Fibroblast of lung (primary cell): ENCODE measurements around the gene ZP1. TPM values are rescaled to one million over a fixed set of nuclear protein-coding genes. Genes with fewer than 3 reads are reported as not detected.
"Not testable (repeated sequence)": the region's sequence is repeated elsewhere in the genome, so short reads cannot be mapped to it uniquely, and the experiment has no call there.

ENCODE experiments used
- DNase-seq, 2 donors: peaks; one replicate each; pipeline versions ENCODE4 v3.0.0 to v3.0.0-alpha.2; 2010; ENCODE audit warnings: low read depth in 2 of 2
- H2AFZ ChIP-seq: 2 replicates; pipeline ENCODE4 v1.5.1; 2012; ENCODE audit warnings: low read length, control low read depth, inconsistent platforms
- H3K27ac ChIP-seq: 2 replicates; pipeline ENCODE4 v1.5.1; 2011; ENCODE audit warnings: low read length, control low read depth; ENCODE audit not compliant: insufficient read depth
- H3K27me3 ChIP-seq: 2 replicates; pipeline ENCODE4 v1.5.1; 2011; ENCODE audit warnings: mild to moderate bottlenecking, low read length; ENCODE audit not compliant: control insufficient read depth, insufficient read depth
- H3K36me3 ChIP-seq: 2 replicates; pipeline ENCODE4 v1.5.1; 2011; ENCODE audit warnings: low read length; ENCODE audit not compliant: control insufficient read depth, insufficient read depth
- H3K4me1 ChIP-seq: 2 replicates; pipeline ENCODE4 v1.5.1; 2011; ENCODE audit warnings: low read length; ENCODE audit not compliant: control insufficient read depth, insufficient read depth; ENCODE audit errors: extremely low read depth
- H3K4me2 ChIP-seq: 2 replicates; pipeline ENCODE4 v1.5.1; 2011; ENCODE audit warnings: low read length, control low read depth; ENCODE audit not compliant: insufficient read depth; ENCODE audit errors: extremely low read depth
- H3K4me3 ChIP-seq, 4 experiments: fragments of 200-600 bp in 1 of 4; sonication (generic) in 1 of 4; replicated peaks in 1 of 4; 2 replicates each; pipeline ENCODE4 v1.5.1; 2011 to 2016; ENCODE audit warnings: low read length in 4 of 4, low read depth in 3 of 4, mild to moderate bottlenecking in 3 of 4, control low read depth in 2 of 4, inconsistent platforms in 1 of 4, mixed read lengths in 1 of 4; ENCODE audit not compliant: insufficient read depth in 1 of 4; ENCODE audit errors: control extremely low read depth in 1 of 4
- H3K79me2 ChIP-seq: 2 replicates; pipeline ENCODE4 v1.5.1; 2012; ENCODE audit warnings: mild to moderate bottlenecking, low read length, inconsistent platforms; ENCODE audit not compliant: control insufficient read depth, insufficient read depth
- H3K9ac ChIP-seq: 2 replicates; pipeline ENCODE4 v1.5.1; 2011; ENCODE audit warnings: mild to moderate bottlenecking, low read length, control low read depth; ENCODE audit not compliant: insufficient read depth
- H3K9me3 ChIP-seq: 2 replicates; pipeline ENCODE4 v1.5.1; 2012; ENCODE audit warnings: low read depth, low read length; ENCODE audit not compliant: control insufficient read depth, insufficient read depth
- H4K20me1 ChIP-seq: 2 replicates; pipeline ENCODE4 v1.5.1; 2011; ENCODE audit warnings: low read length; ENCODE audit not compliant: control insufficient read depth, insufficient read depth; ENCODE audit errors: extremely low read depth
- CTCF ChIP-seq, 2 donors: IDR thresholded peaks in 1 of 2; conservative IDR thresholded peaks in 1 of 2; 1 replicate in 1 of 2; 2 replicates in 1 of 2; pipeline ENCODE4 v1.5.1; 2011 to 2012; ENCODE audit warnings: low read length in 2 of 2, control low read depth in 1 of 2, inconsistent platforms in 1 of 2, low read depth in 1 of 2, mild to moderate bottlenecking in 1 of 2
- EZH2 ChIP-seq: IDR thresholded peaks from 2 replicates; pipeline ENCODE4 v1.5.1; 2012; ENCODE audit warnings: low read length, control low read depth, mild to moderate bottlenecking; ENCODE audit errors: missing control alignments
- polyA plus RNA-seq, 2 donors: library from polyadenylated mRNA; depleted of rRNA in 1 of 2; stranded (reverse) in 1 of 2; unstranded in 1 of 2; fragments of >200 nt; gene quantifications; 2 replicates each; pipeline ENCODE4 v1.2.1, GENCODE V29; 2011 to 2012; ENCODE audit warnings: missing spikeins in 1 of 2
- total RNA-seq: library from RNA; depleted of rRNA; stranded (reverse); fragments of >200 nt; gene quantifications from 2 replicates; pipeline ENCODE4 v1.2.1, GENCODE V29; 2014

ZP1 gene
- total and polyA plus RNA-seq, 2 donors (not counting 1 experiment from before 2014, with no cell fraction given): 0.62 TPM; not detected in 1

GRCh38 chr11:60905551-60906113 lies 38.3 kb downstream of the ZP1 start:
- H3K9me3 ChIP-seq: no peaks in the 10 kb centered on the region
- H3K4me3 ChIP-seq: peak overlapping the region; percentile 85 to 97 (median 96)
- peak; percentile 33 to 75 for DNase-seq
- TF ChIP-seq CTCF (conservative IDR thresholded peaks at IDR 0.05 in 1 of 2, IDR thresholded peaks at IDR 0.05 in 1 of 2; ENCODE audit: low read depth in 1 of 2, low read length in 2 of 2): no peak
- TF ChIP-seq EZH2: no peak
- H3K27ac ChIP-seq: peak overlapping the region; percentile 87
- H3K4me2 ChIP-seq: peak overlapping the region; percentile 71
- peaks cover 3% of the 10 kb centered on the region for H3K4me1 ChIP-seq
- no peaks in the 10 kb centered on the region for H4K20me1 ChIP-seq
- peaks cover 2% of the 10 kb centered on the region for H3K36me3 ChIP-seq
- H3K79me2 ChIP-seq: peaks cover 32% of the 10 kb centered on the region
- peaks cover 4% of the 10 kb centered on the region for H3K27me3 ChIP-seq
- peak overlapping the region; percentile 29 for H2AFZ ChIP-seq
- peak overlapping the region; percentile 92 for H3K9ac ChIP-seq

- Histone ChIP-seq H3K4me2 (peak within 1 kb of the TSS; percentile 81), H3K4me3 (peak within 1 kb of the TSS; percentile 85 to 97 (median 96)), H4K20me1 (no peaks in the 10 kb centered on the region), H3K9ac (peak within 1 kb of the TSS; percentile 92), H3K36me3 (peaks cover 2% of the 10 kb centered on the region), H3K27ac (peak within 1 kb of the TSS; percentile 87), H2AFZ (peak within 1 kb of the TSS; percentile 84), H3K9me3 (no peaks in the 10 kb centered on the region), H3K27me3 (peaks cover 8% of the 10 kb centered on the region), H3K79me2 (peaks cover 32% of the 10 kb centered on the region), H3K4me1 (peaks cover 3% of the 10 kb centered on the region)
- DNase-seq: peak; percentile 91 to 93
- TF ChIP-seq EZH2 (no peak), CTCF (conservative IDR thresholded peaks at IDR 0.05 in 1 of 2, IDR thresholded peaks at IDR 0.05 in 1 of 2; ENCODE audit: low read depth in 1 of 2, low read length in 2 of 2) (no peak)
Measured at GRCh38 chr11:60906132-60906972, 39.0 kb downstream of the ZP1 start, which contains the start of gene PRPF19. PRPF19 (minus strand) TSS chr11:60906585; CDS start chr11:60906382, 203 bp downstream.

GRCh38 chr11:60908803-60909202 lies 41.5 kb downstream of the ZP1 start:
- no peak overlapping the region for H3K9ac ChIP-seq
- H2AFZ ChIP-seq: no peak overlapping the region
- H3K36me3 ChIP-seq: no peaks in the 10 kb centered on the region
- H3K27ac ChIP-seq: no peak overlapping the region
- no peaks in the 10 kb centered on the region for H3K9me3 ChIP-seq
- no peak overlapping the region for H3K4me2 ChIP-seq
- peaks cover 22% of the 10 kb centered on the region for H3K79me2 ChIP-seq
- H4K20me1 ChIP-seq: no peaks in the 10 kb centered on the region
- peaks cover 14% of the 10 kb centered on the region for H3K27me3 ChIP-seq
- DNase-seq: no peak
- peaks cover 3% of the 10 kb centered on the region for H3K4me1 ChIP-seq
- no peak for TF ChIP-seq EZH2
- TF ChIP-seq CTCF (conservative IDR thresholded peaks at IDR 0.05 in 1 of 2, IDR thresholded peaks at IDR 0.05 in 1 of 2; ENCODE audit: low read depth in 1 of 2, low read length in 2 of 2): no peak
- no peak overlapping the region for H3K4me3 ChIP-seq

GRCh38 chr11:60909680-60910280 lies 42.4 kb downstream of the ZP1 start:
- Histone ChIP-seq H3K79me2 (peaks cover 12% of the 10 kb centered on the region), H3K27me3 (peaks cover 14% of the 10 kb centered on the region)
- H3K27ac ChIP-seq, H3K4me1 ChIP-seq, H3K9me3 ChIP-seq, H3K4me3 ChIP-seq, DNase-seq, H4K20me1 ChIP-seq, H3K36me3 ChIP-seq, H3K9ac ChIP-seq, H3K4me2 ChIP-seq, H2AFZ ChIP-seq: not testable (repeated sequence)
